GM21528 (cell line): ENCODE results near the gene JARID2.

Experiments used
- ATAC-seq: cut with Tn5 transposase; IDR thresholded peaks from one replicate; pipeline ENCODE4 v1.9.1; 2021; ENCODE audit warnings: mild to moderate bottlenecking, moderate library complexity; ENCODE audit not compliant: unreplicated experiment, low FRiP score

JARID2 gene

GRCh38 chr6:15389765-15390723, 144.2 kb downstream of the JARID2 start:
- no peak for ATAC-seq

DNA sequence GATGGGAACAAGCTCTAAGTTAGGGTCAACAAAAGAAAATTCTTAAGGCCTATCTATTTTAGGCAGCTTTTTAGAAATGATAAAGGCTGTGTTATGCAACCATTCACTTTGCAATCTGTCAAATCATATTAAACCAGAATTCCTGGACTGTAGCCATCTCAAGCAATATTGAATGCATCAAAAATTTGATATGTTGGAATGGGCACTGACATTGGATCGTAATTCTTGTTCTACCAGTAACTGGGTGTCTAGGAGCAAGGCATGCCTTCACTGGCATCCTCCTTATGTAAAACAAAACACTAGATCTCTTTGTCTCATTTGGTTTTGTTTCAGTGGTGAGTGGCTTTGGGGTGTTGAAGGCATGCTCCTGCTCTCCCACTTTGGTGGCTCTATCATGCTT, 145.6 kb downstream of the JARID2 start:
- ATAC-seq = no peak

DNA sequence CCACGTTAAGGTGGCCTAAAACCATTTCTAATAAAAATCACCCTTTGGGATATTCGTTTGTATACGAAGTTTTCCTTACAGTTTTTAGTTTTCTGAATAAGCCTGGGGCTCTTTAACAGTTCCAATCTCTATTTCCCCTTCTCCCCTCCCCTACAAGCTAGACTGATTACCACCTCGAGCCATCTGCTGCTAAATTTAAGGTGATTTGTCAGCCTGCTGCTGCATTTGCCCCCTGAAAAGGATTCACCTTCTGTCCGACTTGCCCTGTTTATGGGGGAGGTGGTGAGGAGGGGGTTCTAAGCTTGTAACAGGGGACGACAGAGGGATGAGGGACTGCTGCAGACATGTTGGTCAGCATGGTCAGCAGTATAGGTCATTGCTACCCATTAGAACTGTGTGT, 146.3 kb downstream of the JARID2 start:
- no peak for ATAC-seq

DNA sequence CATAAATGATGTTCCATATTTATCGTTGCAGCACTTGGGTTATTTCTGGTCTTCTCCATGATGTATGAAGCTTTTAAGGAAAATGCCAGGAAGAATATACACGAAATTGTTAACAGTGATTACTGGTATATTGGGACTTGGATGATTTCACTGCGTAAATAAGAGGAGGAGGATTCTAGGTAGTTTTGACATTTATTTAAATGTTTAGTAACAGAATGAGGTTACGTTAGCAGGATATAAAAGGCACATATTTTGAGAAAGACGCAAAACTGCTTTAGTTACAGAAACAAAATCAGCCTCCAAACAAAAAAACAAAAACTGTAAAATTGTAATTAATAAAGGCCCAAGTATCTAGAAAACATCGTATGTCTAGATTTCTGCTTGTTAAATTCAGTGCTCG, 147.7 kb downstream of the JARID2 start:
- no peak for ATAC-seq

- ATAC-seq = no peak
Observed at GRCh38 chr6:15395087-15395486, 149.2 kb downstream of the JARID2 start.

GRCh38 chr6:15396808-15397207, 150.9 kb downstream of the JARID2 start:
- ATAC-seq = no peak

DNA sequence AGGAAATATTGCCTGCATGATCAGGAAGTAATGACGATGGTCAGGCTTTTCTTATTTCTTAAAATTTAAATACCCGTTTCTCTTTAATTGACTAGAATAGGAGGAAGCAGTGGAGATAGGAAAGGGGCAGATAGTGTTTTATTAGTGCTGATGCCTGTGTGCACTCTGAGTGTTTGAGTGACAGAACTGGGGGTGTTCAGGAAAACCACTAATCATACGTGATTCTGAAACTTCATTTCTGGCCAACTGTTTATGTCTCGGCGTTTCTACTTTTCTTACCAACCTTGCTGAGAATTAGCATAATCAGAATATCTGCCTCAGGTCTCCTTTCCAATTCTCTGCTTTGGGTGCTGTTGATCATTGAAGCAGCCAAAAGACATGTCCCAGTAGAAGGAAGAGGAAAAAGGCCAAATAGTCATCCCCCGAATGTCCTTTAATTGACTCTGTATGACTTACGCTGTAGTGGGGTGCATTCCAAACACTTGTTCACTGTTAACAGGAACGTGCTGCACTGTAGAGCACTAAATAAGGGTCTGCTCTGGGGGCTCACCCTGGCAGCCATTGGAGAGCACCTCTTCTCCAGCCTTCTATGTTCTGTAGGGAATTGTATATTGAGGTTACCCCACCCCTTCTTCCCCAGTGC, 152.9 kb downstream of the JARID2 start:
- ATAC-seq = peak; percentile 69

GRCh38 chr6:15399641-15400470, 154.0 kb downstream of the JARID2 start:
- no peak for ATAC-seq

DNA sequence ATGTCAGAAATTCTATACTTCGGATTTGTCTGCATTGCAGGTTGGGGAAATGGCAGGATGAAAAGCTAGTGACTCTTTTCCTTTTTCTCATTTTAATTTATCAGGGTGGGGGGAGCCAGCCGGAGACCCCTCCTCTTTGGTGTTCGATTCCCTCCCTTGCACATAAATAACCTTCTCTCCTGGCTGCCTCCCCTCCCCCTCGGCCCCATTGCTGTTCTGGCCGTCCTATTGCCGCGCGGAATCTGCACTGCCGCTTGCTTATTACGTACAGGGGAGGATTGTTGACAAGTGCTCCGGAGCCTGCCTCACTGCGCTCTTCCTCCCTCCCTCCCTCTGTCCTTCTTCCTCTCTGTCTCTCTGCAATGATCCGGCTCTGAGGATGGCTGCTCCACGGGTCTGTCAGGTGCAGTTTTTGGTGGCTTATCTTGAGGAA, 154.7 kb downstream of the JARID2 start:
- no peak for ATAC-seq

- no peak for ATAC-seq
Observed at GRCh38 chr6:15401120-15401519, 155.3 kb downstream of the JARID2 start.

DNA sequence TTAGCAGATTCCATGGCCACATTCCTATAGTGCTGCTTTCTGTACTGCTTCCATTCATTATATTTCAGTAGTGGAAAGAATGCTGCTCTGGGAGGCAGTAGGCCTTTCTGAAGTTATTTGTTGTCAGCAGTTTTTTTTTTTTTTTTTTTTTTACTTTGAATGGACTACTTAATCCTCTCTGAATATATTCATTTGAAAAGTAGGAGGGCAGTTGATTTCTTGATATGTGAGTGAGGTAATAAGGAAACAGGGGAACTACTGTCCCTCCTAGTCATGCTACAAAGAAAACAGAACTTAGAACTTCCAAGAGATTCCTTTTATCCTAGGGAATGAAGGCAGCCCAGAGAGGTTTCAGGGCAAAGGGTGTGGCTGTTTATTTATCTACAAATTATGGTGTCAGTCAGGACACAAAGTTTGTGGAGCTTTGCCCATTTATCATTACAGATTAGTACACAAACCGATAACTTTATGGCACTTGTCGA, 155.9 kb downstream of the JARID2 start:
- no peak for ATAC-seq

- no peak for ATAC-seq
Observed at GRCh38 chr6:15402406-15403045, 156.7 kb downstream of the JARID2 start.

- ATAC-seq = no peak
Observed at GRCh38 chr6:15403094-15403755, 157.4 kb downstream of the JARID2 start.

- ATAC-seq = no peak
Observed at GRCh38 chr6:15404685-15404980, 158.8 kb downstream of the JARID2 start.

DNA sequence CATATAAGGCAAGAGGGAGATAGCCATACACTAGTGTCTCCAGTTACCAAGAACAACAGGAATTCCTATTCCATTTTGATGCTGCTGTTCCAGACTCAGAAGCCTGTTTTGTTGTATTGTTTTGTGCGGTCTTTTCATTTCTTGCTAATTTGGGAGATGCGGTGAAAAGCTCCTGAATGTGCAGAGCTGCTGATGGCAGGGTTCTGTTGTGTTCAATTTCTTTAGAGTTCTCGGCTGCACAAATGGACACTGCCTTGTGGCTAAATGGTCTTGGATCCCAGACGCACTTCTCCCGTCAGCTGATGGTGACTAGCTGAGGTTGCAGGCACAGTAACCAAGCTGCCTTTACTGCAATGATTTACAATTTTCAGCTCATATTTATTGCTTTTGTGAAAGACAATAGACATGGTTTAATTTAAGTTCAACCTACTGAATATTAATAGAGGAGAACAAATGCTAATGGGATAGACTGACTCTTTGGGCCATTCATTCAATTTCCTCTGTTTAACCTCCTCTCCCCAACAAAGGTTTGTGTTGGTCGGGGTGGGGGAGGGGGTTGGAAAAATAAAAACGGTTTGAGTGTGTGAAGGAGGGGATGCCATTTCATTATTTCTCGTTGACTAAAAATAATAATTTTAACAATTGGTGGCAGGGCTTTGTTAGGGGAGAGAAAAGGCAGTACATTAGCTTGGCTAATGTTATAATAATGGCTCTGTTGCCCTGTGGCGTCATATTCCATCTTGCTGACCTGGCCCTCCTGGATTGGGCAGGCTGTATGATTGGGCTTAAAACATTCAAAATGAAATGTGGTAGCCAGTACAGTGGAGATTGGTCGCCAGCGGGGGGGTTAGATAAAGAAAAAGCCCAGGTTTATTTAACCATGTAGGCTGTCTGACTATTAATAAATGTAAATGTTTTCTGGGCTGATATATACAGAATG, 159.5 kb downstream of the JARID2 start:
- no peak for ATAC-seq

DNA sequence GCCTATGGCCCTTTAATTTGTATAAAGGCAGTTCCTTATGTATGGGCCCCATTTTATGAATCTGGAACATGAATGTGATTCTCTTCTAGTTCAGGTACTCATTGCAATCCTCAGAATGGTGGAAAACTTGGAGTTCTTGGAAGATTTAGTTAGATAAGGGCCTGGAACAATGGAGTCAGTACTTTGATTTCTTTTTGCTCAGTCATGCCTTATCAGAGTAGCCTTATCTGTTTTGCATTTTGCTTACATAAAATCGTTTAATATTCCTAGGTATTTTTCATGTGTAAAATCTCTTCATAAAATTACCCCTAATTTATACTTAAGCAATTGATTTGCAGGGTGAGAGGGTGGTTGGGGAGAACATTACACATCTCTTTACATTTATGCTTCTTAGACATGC, 160.6 kb downstream of the JARID2 start:
- ATAC-seq = no peak

- ATAC-seq = no peak
Observed at GRCh38 chr6:15408008-15408407, 162.1 kb downstream of the JARID2 start.

DNA sequence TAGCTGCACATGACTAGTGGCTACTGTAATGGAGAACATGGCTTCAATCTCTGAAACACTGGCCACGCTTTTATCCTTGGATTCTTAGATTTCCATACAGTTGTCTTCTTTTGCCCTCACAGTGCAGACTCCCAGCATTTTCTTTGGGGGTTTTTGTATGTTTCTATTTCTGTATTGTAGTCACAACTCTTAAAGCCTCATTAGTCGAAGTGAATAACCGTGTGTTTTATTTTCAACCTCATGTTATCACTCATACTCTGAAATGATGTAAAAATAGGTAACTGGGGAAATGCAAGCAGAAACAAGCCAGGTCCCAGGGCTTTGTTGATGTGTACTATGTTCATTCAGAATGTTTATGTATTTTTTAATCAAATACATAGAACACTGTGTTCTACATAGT, 162.9 kb downstream of the JARID2 start:
- ATAC-seq = no peak
